ENCODE results near the gene SPATA9. TPM values are rescaled to one million over a fixed set of nuclear protein-coding genes. Genes with fewer than 3 reads are reported as not detected.

SPATA9 gene
- total and polyA plus RNA-seq, 4 donors = 0.28 to 0.49 TPM; not detected in 2

- H3K27me3 ChIP-seq (ENCODE audit: control insufficient read depth in 4 of 4, insufficient read depth in 4 of 4, low read length in 3 of 4) = no peaks in the 10 kb centered on the region
- no peaks in the 10 kb centered on the region for H3K9me3 ChIP-seq (ENCODE audit: control insufficient read depth in 4 of 4, low read length in 3 of 4)
- TF ChIP-seq JUND (IDR thresholded peaks at IDR 0.05) (no peak), HNF4A (conservative IDR thresholded peaks at IDR 0.05) (no peak), FOXA2 (IDR thresholded peaks at IDR 0.05) (no peak), EGR1 (IDR thresholded peaks at IDR 0.05; ENCODE audit: low read depth in 2 of 2) (no peak), YY1 (IDR thresholded peaks at IDR 0.05) (no peak), MAX (IDR thresholded peaks at IDR 0.05) (no peak), NR2F2 (IDR thresholded peaks at IDR 0.05) (no peak), REST (IDR thresholded peaks at IDR 0.05) (no peak), ATF3 (IDR thresholded peaks at IDR 0.05) (no peak), CTCF (IDR thresholded peaks at IDR 0.05; ENCODE audit: low read depth, low read length, missing input control) (no peak)
- no peak for DNase-seq (ENCODE audit: low spot score)
- WGBS = 63% methylated on average over 1 of the region's 1 CpG
- H3K4me1 ChIP-seq (ENCODE audit: control insufficient read depth in 4 of 4, insufficient read depth in 4 of 4, low read length in 3 of 4) = peaks cover 2 to 12% (median 6%) of the 10 kb centered on the region in 4 donors
- no peak overlapping the region for H3K27ac ChIP-seq (ENCODE audit: low read depth in 1 of 2, low read length in 2 of 2)
- H3K4me3 ChIP-seq (ENCODE audit: low read depth in 1 of 3, low read length in 3 of 3) = no peak overlapping the region
- no peak overlapping the region for H3K9ac ChIP-seq (ENCODE audit: low read depth in 1 of 2, low read length in 2 of 2)
- no peaks in the 10 kb centered on the region for H3K36me3 ChIP-seq (ENCODE audit: control insufficient read depth in 4 of 4, insufficient read depth in 3 of 4, low read depth in 1 of 4, low read length in 3 of 4)
Measured at GRCh38 chr5:95652849-95653248, 29.9 kb downstream of the SPATA9 start.

GRCh38 chr5:95649842-95650620, 32.8 kb downstream of the SPATA9 start:
- no peaks in the 10 kb centered on the region for H3K27me3 ChIP-seq (ENCODE audit: control insufficient read depth in 4 of 4, insufficient read depth in 4 of 4, low read length in 3 of 4)
- no peaks in the 10 kb centered on the region for H3K36me3 ChIP-seq (ENCODE audit: control insufficient read depth in 4 of 4, insufficient read depth in 3 of 4, low read depth in 1 of 4, low read length in 3 of 4)
- no peak overlapping the region for H3K9ac ChIP-seq (ENCODE audit: low read depth in 1 of 2, low read length in 2 of 2)
- DNase-seq (ENCODE audit: low spot score) = no peak
- H3K4me3 ChIP-seq (ENCODE audit: low read depth in 1 of 3, low read length in 3 of 3) = no peak overlapping the region
- peak overlapping the region in 1 of 2 donors; percentile 51 for H3K27ac ChIP-seq (ENCODE audit: low read depth in 1 of 2, low read length in 2 of 2)
- no peaks in the 10 kb centered on the region for H3K9me3 ChIP-seq (ENCODE audit: control insufficient read depth in 4 of 4, low read length in 3 of 4)
- H3K4me1 ChIP-seq (ENCODE audit: control insufficient read depth in 4 of 4, insufficient read depth in 4 of 4, low read length in 3 of 4) = peaks cover 3 to 19% (median 14%) of the 10 kb centered on the region in 4 donors
- no peak for TF ChIP-seq FOXA2 (IDR thresholded peaks at IDR 0.05)
- no peak for TF ChIP-seq GABPA (IDR thresholded peaks at IDR 0.05 in 1 of 2, conservative IDR thresholded peaks at IDR 0.05 in 1 of 2)
- TF ChIP-seq ATF3 (IDR thresholded peaks at IDR 0.05) = no peak
- peak; percentile 60 for TF ChIP-seq YY1 (IDR thresholded peaks at IDR 0.05)
- TF ChIP-seq CTCF (IDR thresholded peaks at IDR 0.05; ENCODE audit: low read depth, low read length, missing input control) = no peak
- TF ChIP-seq MAX (IDR thresholded peaks at IDR 0.05) = peak; percentile 13
- TF ChIP-seq HNF4G (IDR thresholded peaks at IDR 0.05) = no peak
- TF ChIP-seq JUND (IDR thresholded peaks at IDR 0.05) = no peak
- no peak for TF ChIP-seq NR2F2 (IDR thresholded peaks at IDR 0.05)
- peak; percentile 36 for TF ChIP-seq REST (IDR thresholded peaks at IDR 0.05)
- no peak for TF ChIP-seq EGR1 (IDR thresholded peaks at IDR 0.05; ENCODE audit: low read depth in 2 of 2)
- no peak for TF ChIP-seq SP1 (IDR thresholded peaks at IDR 0.05)
- no peak for TF ChIP-seq TAF1 (conservative IDR thresholded peaks at IDR 0.05)

All from liver (tissue), 9 donors.